ENCODE data around the gene ZCCHC7.

The ZCCHC7 gene

DNA sequence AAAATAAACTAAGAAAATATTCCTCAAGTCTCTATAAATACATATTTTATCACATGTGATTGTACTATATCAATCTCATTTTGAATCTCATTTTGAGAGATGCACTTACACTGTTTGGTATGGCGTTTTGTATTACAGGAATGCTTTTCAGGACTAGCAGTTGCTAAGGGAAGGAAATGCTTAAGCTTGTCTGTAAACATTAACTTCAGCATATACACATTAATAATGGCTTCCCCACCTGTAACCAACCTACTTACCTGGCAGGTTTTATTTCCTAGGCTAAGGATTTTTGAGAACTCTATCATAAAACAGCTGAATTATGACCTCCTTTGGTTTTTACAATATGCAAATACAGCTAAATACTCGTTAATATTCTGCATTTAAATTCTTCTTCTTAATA is 161.2 kb downstream of the ZCCHC7 start:
- H3K9me3 ChIP-seq (ENCODE audit: control insufficient read depth, insufficient read depth, low read length): no peaks in the 10 kb centered on the region

DNA sequence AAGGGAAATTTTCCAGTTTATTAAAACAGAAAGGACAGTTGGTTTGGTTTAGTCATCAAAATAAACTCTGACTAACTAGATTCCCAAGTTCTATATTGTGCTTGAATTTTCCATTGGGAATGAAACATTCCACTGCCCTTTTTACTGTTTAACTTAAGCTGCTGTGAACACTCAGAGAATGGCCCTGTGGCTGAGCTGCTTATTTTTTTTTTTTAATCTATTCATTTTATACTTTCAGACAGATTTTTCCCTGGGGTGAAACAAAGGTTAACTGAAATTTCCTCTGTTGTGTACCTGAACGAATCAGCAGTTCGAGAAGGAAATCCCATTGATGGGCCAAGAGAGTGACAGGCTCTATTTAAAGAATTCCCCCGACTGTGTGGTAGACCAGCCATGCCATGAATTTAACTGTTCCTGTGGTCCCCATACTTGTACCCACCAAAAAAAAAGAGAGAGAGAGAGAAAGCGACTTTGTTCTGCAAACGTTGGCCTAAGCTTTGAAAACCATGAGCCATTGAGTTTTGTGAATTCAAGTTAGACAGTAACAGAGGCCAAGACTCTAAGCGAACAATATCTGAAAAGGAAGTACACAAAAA is 163.5 kb downstream of the ZCCHC7 start:
- Histone ChIP-seq H3K4me1 (ENCODE audit: control insufficient read depth, low read length) (peaks cover 88% of the 10 kb centered on the region), H3K9me2 (replicated peaks; ENCODE audit: control insufficient read depth, low read length) (no peaks in the 10 kb centered on the region), H3K4me2 (ENCODE audit: low read length) (peak overlapping the region; percentile 68), H3F3A (ENCODE audit: control insufficient read depth, insufficient read depth) (peaks cover 49% of the 10 kb centered on the region), H3K36me3 (ENCODE audit: control insufficient read depth, low read length) (peaks cover 23% of the 10 kb centered on the region), H3K4me3 (ENCODE audit: low read length) (peak overlapping the region; percentile 56), H3K79me2 (ENCODE audit: control insufficient read depth, low read length) (peaks cover 87% of the 10 kb centered on the region), H3K9me3 (ENCODE audit: control insufficient read depth, insufficient read depth, low read length) (no peaks in the 10 kb centered on the region), H4K20me1 (ENCODE audit: control insufficient read depth, insufficient read depth, low read depth, low read length) (no peaks in the 10 kb centered on the region), H3K27me3 (ENCODE audit: control insufficient read depth, low read length) (no peaks in the 10 kb centered on the region), H3K27ac (ENCODE audit: low read depth, low read length) (peak overlapping the region; percentile 88)
- TF ChIP-seq EZH2phosphoT487 (IDR thresholded peaks at IDR 0.05; ENCODE audit: borderline replicate concordance, low read length) (no peak), CTCF (IDR thresholded peaks at IDR 0.05; ENCODE audit: low read depth, low read length, poor library complexity, severe bottlenecking) (no peak)

More for the DNA sequence above, 161.2 kb downstream of the ZCCHC7 start:
- Histone ChIP-seq H3K27ac (ENCODE audit: low read depth, low read length) (peak overlapping the region; percentile 88), H3K27me3 (ENCODE audit: control insufficient read depth, low read length) (no peaks in the 10 kb centered on the region), H3K9me2 (replicated peaks; ENCODE audit: control insufficient read depth, low read length) (no peaks in the 10 kb centered on the region), H3K4me1 (ENCODE audit: control insufficient read depth, low read length) (peaks cover 88% of the 10 kb centered on the region), H3K4me2 (ENCODE audit: low read length) (peak overlapping the region; percentile 54), H3K79me2 (ENCODE audit: control insufficient read depth, low read length) (peaks cover 85% of the 10 kb centered on the region), H3K36me3 (ENCODE audit: control insufficient read depth, low read length) (peaks cover 11% of the 10 kb centered on the region), H3F3A (ENCODE audit: control insufficient read depth, insufficient read depth) (peaks cover 44% of the 10 kb centered on the region), H3K4me3 (ENCODE audit: low read length) (peak overlapping the region; percentile 31), H4K20me1 (ENCODE audit: control insufficient read depth, insufficient read depth, low read depth, low read length) (no peaks in the 10 kb centered on the region)
- TF ChIP-seq EZH2phosphoT487 (IDR thresholded peaks at IDR 0.05; ENCODE audit: borderline replicate concordance, low read length): no peak
- TF ChIP-seq CTCF (IDR thresholded peaks at IDR 0.05; ENCODE audit: low read depth, low read length, poor library complexity, severe bottlenecking): no peak

- peak overlapping the region; percentile 56 for H3K4me3 ChIP-seq (ENCODE audit: low read length)
- H3K36me3 ChIP-seq (ENCODE audit: control insufficient read depth, low read length): peaks cover 24% of the 10 kb centered on the region
- H3F3A ChIP-seq (ENCODE audit: control insufficient read depth, insufficient read depth): peaks cover 54% of the 10 kb centered on the region
- H3K27me3 ChIP-seq (ENCODE audit: control insufficient read depth, low read length): no peaks in the 10 kb centered on the region
- H3K4me1 ChIP-seq (ENCODE audit: control insufficient read depth, low read length): peaks cover 97% of the 10 kb centered on the region
- H3K4me2 ChIP-seq (ENCODE audit: low read length): peak overlapping the region; percentile 68
- peak overlapping the region; percentile 88 for H3K27ac ChIP-seq (ENCODE audit: low read depth, low read length)
- H4K20me1 ChIP-seq (ENCODE audit: control insufficient read depth, insufficient read depth, low read depth, low read length): no peaks in the 10 kb centered on the region
- peaks cover 90% of the 10 kb centered on the region for H3K79me2 ChIP-seq (ENCODE audit: control insufficient read depth, low read length)
- no peaks in the 10 kb centered on the region for H3K9me2 ChIP-seq (replicated peaks; ENCODE audit: control insufficient read depth, low read length)
- H3K9me3 ChIP-seq (ENCODE audit: control insufficient read depth, insufficient read depth, low read length): no peaks in the 10 kb centered on the region
- no peak for TF ChIP-seq CTCF (IDR thresholded peaks at IDR 0.05; ENCODE audit: low read depth, low read length, poor library complexity, severe bottlenecking)
- TF ChIP-seq EZH2phosphoT487 (IDR thresholded peaks at IDR 0.05; ENCODE audit: borderline replicate concordance, low read length): no peak
Observed at GRCh38 chr9:37284636-37285035, 164.3 kb downstream of the ZCCHC7 start.
